Colon (tissue), 2 donors: ENCODE results near the gene C16orf74.

ENCODE experiments used
- FAIRE-seq: peaks from 2 replicates; lab custom pipeline; 2012; peaks lifted over from hg19 to GRCh38; lab: Jason Lieb, UNC
- donor health status: control.
- donor health status: control.

C16orf74 gene

GRCh38 chr16:85774136-85774535, 23.2 kb upstream of the C16orf74 start:
- FAIRE-seq: no peak

- no peak for FAIRE-seq
These were observed 22.1 kb upstream of the C16orf74 start for GRCh38 chr16:85773044-85773443.

- no peak for FAIRE-seq
These were observed 19.8 kb upstream of the C16orf74 start for GRCh38 chr16:85770741-85771140.

- no peak for FAIRE-seq
These were observed 17.3 kb upstream of the C16orf74 start for GRCh38 chr16:85768199-85768598.

- no peak for FAIRE-seq
These were observed 16.6 kb upstream of the C16orf74 start for GRCh38 chr16:85767531-85767930.

- FAIRE-seq: no peak
These were observed 14.9 kb upstream of the C16orf74 start for GRCh38 chr16:85765767-85766166.

GRCh38 chr16:85765211-85765610, 14.3 kb upstream of the C16orf74 start:
- no peak for FAIRE-seq

- no peak for FAIRE-seq
These were observed 12.7 kb upstream of the C16orf74 start for GRCh38 chr16:85763616-85764015.

- no peak for FAIRE-seq
These were observed 12.1 kb upstream of the C16orf74 start for GRCh38 chr16:85762970-85763369.

- no peak for FAIRE-seq
These were observed 11.0 kb upstream of the C16orf74 start for GRCh38 chr16:85761861-85762260.

- FAIRE-seq: no peak
These were observed 8.9 kb upstream of the C16orf74 start for GRCh38 chr16:85759631-85760419.

- FAIRE-seq: no peak
These were observed 8.2 kb upstream of the C16orf74 start for GRCh38 chr16:85759136-85759535.

GRCh38 chr16:85757341-85757822, 6.5 kb upstream of the C16orf74 start:
- FAIRE-seq: no peak

GRCh38 chr16:85755929-85756768, 5.3 kb upstream of the C16orf74 start:
- FAIRE-seq: no peak

GRCh38 chr16:85754413-85754812, 3.5 kb upstream of the C16orf74 start:
- FAIRE-seq: no peak

- FAIRE-seq: no peak
These were observed 3.1 kb upstream of the C16orf74 start for GRCh38 chr16:85753976-85754375.

GRCh38 chr16:85753559-85753958, 2.7 kb upstream of the C16orf74 start:
- FAIRE-seq: no peak

GRCh38 chr16:85752511-85753420, 1.9 kb upstream of the C16orf74 start:
- FAIRE-seq: no peak

- FAIRE-seq: no peak
These were observed 1.0 kb upstream of the C16orf74 start for GRCh38 chr16:85751698-85752501.

- no peak for FAIRE-seq
These were observed 610 bp downstream of the C16orf74 start for GRCh38 chr16:85750146-85750826.

GRCh38 chr16:85749771-85750145, 1.1 kb downstream of the C16orf74 start:
- FAIRE-seq: no peak
